Neutrophil (primary cell): ENCODE results near the gene TRPV2.

Experiments
- H3K27ac ChIP-seq: fragments of 200-600 bp; sonication (generic); 2 replicates; pipeline ENCODE4 v1.5.1; 2016; ENCODE audit warnings: mild to moderate bottlenecking, moderate library complexity
- H3K27me3 ChIP-seq: fragments of 200-600 bp; sonication (generic); 2 replicates; pipeline ENCODE4 v1.6.0; 2016; ENCODE audit warnings: mild to moderate bottlenecking
- H3K36me3 ChIP-seq: fragments of 200-600 bp; sonication (generic); 2 replicates; pipeline ENCODE4 v1.5.1; 2017
- H3K4me1 ChIP-seq, 2 experiments: fragments of 200-600 bp in 1 of 2; sonication (generic) in 1 of 2; 1 replicate in 1 of 2; 2 replicates in 1 of 2; pipeline versions ENCODE4 v1.5.1 to v1.6.1; 2013 to 2016; ENCODE audit warnings: low read depth in 1 of 2, low read length in 1 of 2, mild to moderate bottlenecking in 1 of 2, moderate library complexity in 1 of 2; ENCODE audit not compliant: control insufficient read depth in 1 of 2, insufficient read depth in 1 of 2
- H3K4me3 ChIP-seq, 2 experiments: fragments of 200-600 bp in 1 of 2; sonication (generic) in 1 of 2; 1 replicate in 1 of 2; 2 replicates in 1 of 2; pipeline ENCODE4 v1.5.1; 2013 to 2016; ENCODE audit warnings: low read depth in 1 of 2, low read length in 1 of 2, mild to moderate bottlenecking in 1 of 2, moderate library complexity in 1 of 2
- H3K9me3 ChIP-seq: fragments of 200-600 bp; sonication (generic); 2 replicates; pipeline ENCODE4 v1.5.1; 2016
- CTCF ChIP-seq: fragments of 200-600 bp; sonication (generic); IDR thresholded peaks from 2 replicates; pipeline ENCODE4 v1.5.1; 2016; ENCODE audit warnings: antibody characterized with exemption

TRPV2 gene

GRCh38 chr17:16425698-16426659 is 10.6 kb downstream of the TRPV2 start:
- Histone ChIP-seq H3K27me3 (no peaks in the 10 kb centered on the region), H3K4me3 (no peak overlapping the region), H3K9me3 (no peaks in the 10 kb centered on the region), H3K36me3 (peaks cover 91% of the 10 kb centered on the region), H3K27ac (no peak overlapping the region), H3K4me1 (no peaks in the 10 kb centered on the region)
- TF ChIP-seq CTCF = no peak

- no peaks in the 10 kb centered on the region for H3K4me1 ChIP-seq
- H3K27ac ChIP-seq = no peak overlapping the region
- peaks cover 88% of the 10 kb centered on the region for H3K36me3 ChIP-seq
- H3K27me3 ChIP-seq = no peaks in the 10 kb centered on the region
- TF ChIP-seq CTCF = no peak
- H3K9me3 ChIP-seq = no peaks in the 10 kb centered on the region
- H3K4me3 ChIP-seq = no peak overlapping the region
Observed at GRCh38 chr17:16427020-16427419, 11.6 kb downstream of the TRPV2 start.

GRCh38 chr17:16428098-16428882 is 12.9 kb downstream of the TRPV2 start:
- Histone ChIP-seq H3K4me1 (no peaks in the 10 kb centered on the region), H3K27me3 (no peaks in the 10 kb centered on the region), H3K4me3 (no peak overlapping the region), H3K9me3 (no peaks in the 10 kb centered on the region), H3K27ac (no peak overlapping the region), H3K36me3 (peaks cover 89% of the 10 kb centered on the region)
- no peak for TF ChIP-seq CTCF

GRCh38 chr17:16429083-16429482 is 13.7 kb downstream of the TRPV2 start:
- Histone ChIP-seq H3K27me3 (no peaks in the 10 kb centered on the region), H3K4me1 (no peaks in the 10 kb centered on the region), H3K36me3 (peaks cover 88% of the 10 kb centered on the region), H3K27ac (no peak overlapping the region), H3K9me3 (no peaks in the 10 kb centered on the region), H3K4me3 (no peak overlapping the region)
- TF ChIP-seq CTCF = no peak

GRCh38 chr17:16430650-16431049 is 15.3 kb downstream of the TRPV2 start:
- no peaks in the 10 kb centered on the region for H3K27me3 ChIP-seq
- H3K4me3 ChIP-seq = no peak overlapping the region
- no peak for TF ChIP-seq CTCF
- H3K9me3 ChIP-seq = no peaks in the 10 kb centered on the region
- no peak overlapping the region for H3K27ac ChIP-seq
- no peaks in the 10 kb centered on the region for H3K4me1 ChIP-seq
- peaks cover 87% of the 10 kb centered on the region for H3K36me3 ChIP-seq
